Thymus (tissue), 11 donors: Measurements from ENCODE around the gene DHRS11. TPM values are rescaled to one million over a fixed set of nuclear protein-coding genes. Genes with fewer than 3 reads are reported as not detected.

Experiments used
- DNase-seq, 9 donors: peaks; one replicate each; pipeline ENCODE4 v3.0.0-alpha.2; 2013; ENCODE audit warnings: low spot score in 9 of 9, low read depth in 6 of 9, missing footprints in 1 of 9
- H3K27ac ChIP-seq, 2 donors: one replicate each; pipeline ENCODE4 v1.5.1; 2013; ENCODE audit warnings: control low read depth in 1 of 2, low read depth in 1 of 2, low read length in 1 of 2, mild to moderate bottlenecking in 1 of 2, moderate library complexity in 1 of 2
- H3K27me3 ChIP-seq, 2 donors: one replicate each; pipeline ENCODE4 v1.5.1; 2013; ENCODE audit warnings: low read length in 1 of 2; ENCODE audit not compliant: control insufficient read depth in 2 of 2, insufficient read depth in 1 of 2
- H3K36me3 ChIP-seq, 2 donors: one replicate each; pipeline ENCODE4 v1.5.1; 2013; ENCODE audit warnings: low read length in 1 of 2, mild to moderate bottlenecking in 1 of 2, moderate library complexity in 1 of 2; ENCODE audit not compliant: control insufficient read depth in 2 of 2, insufficient read depth in 2 of 2
- H3K4me1 ChIP-seq, 2 donors: one replicate each; pipeline ENCODE4 v1.5.1; 2013; ENCODE audit warnings: low read length in 2 of 2; ENCODE audit not compliant: control insufficient read depth in 2 of 2, insufficient read depth in 2 of 2
- H3K4me3 ChIP-seq, 2 donors: one replicate each; pipeline ENCODE4 v1.5.1; 2013; ENCODE audit warnings: low read length in 2 of 2, control low read depth in 1 of 2, mild to moderate bottlenecking in 1 of 2
- H3K9me3 ChIP-seq, 2 donors: one replicate each; pipeline ENCODE4 v1.5.1; 2013; ENCODE audit warnings: low read length in 1 of 2, mild to moderate bottlenecking in 1 of 2; ENCODE audit not compliant: control insufficient read depth in 2 of 2, insufficient read depth in 1 of 2
- WGBS: extraction: QIAGEN DNeasy Blood & Tissue Kit; methylation state at CpG from one replicate; pipeline ENCODE4 v1.1.7; 2013; 5-methylcytosine and 5-hydroxymethylcytosine counted together
- polyA plus RNA-seq: library from polyadenylated mRNA; stranded (reverse); fragments of 200-250 nt; gene quantifications from one replicate; pipeline ENCODE4 v1.2.3, GENCODE V29; 2013
- total RNA-seq: library from RNA; stranded (reverse); fragments of 120-200 nt; gene quantifications from one replicate; pipeline ENCODE4 v1.2.4, GENCODE V29; 2013
- donor health status: healthy.

DHRS11 gene
- total and polyA plus RNA-seq, 2 donors: 3.0 to 5.1 TPM

DNA sequence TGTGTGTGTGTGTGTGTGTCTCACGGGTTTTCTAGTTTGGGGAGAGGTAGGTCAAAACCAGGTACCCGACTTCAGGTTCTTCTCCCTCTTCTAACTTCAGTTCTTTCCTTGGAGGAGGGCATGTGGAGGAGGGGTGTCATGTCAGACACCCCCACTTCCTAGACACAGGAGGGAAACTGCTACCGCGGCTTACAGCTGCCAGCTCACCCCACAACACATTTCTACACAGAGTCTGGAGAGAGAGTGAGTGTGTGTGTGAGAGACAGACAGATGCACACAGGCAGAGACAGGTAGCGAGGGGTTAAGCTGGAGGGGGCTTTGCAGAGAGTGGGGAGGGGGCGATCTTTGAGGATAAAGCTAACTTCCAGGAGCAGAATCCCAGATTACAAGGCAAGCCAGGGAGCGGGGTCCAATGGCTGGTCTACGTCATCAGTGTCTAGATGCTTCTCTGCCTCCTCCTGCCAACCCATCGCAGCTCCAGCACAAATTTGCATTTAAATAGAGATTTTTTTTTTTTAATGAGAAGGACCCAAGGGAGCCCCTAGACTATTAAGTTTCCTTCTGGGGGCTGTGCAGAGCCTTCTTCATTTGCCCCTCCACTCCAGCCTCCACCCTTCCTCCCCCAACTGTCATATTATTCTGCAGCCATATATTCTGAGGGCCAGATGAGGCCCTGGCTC, 58.6 kb downstream of the DHRS11 start:
- Histone ChIP-seq H3K36me3 (no peaks in the 10 kb centered on the region), H3K9me3 (no peaks in the 10 kb centered on the region), H3K27ac (no peak overlapping the region), H3K27me3 (peaks cover 4 to 82% of the 10 kb centered on the region in 2 donors), H3K4me3 (no peak overlapping the region), H3K4me1 (no peaks in the 10 kb centered on the region)
- no peak for DNase-seq
- 59% methylated on average over 9 of the region's 9 CpGs for WGBS

Other genes with a start within 250 kb of the DHRS11 start
- gene TBC1D3H, start 203.4 kb upstream of the DHRS11 start, total RNA-seq: 0.05 TPM
- gene TBC1D3H, start 203.4 kb upstream of the DHRS11 start, polyA plus RNA-seq: 11.9 TPM
- 64.0 TPM for gene ZNHIT3, start 105.2 kb upstream of the DHRS11 start, total RNA-seq
- gene ZNHIT3, start 105.2 kb upstream of the DHRS11 start, polyA plus RNA-seq: 68.0 TPM
- gene MYO19, start 57.0 kb upstream of the DHRS11 start, total RNA-seq: 24.0 TPM
- gene MYO19, start 57.0 kb upstream of the DHRS11 start, polyA plus RNA-seq: 27.6 TPM
- 3.4 TPM for gene PIGW, start 56.9 kb upstream of the DHRS11 start, total RNA-seq
- gene PIGW, start 56.9 kb upstream of the DHRS11 start, polyA plus RNA-seq: 5.1 TPM
- 55.5 TPM for gene GGNBP2, start 47.0 kb upstream of the DHRS11 start, total RNA-seq
- 119 TPM for gene GGNBP2, start 47.0 kb upstream of the DHRS11 start, polyA plus RNA-seq
- gene MRM1, start 9.7 kb downstream of the DHRS11 start, total RNA-seq: 4.9 TPM
- 6.2 TPM for gene MRM1, start 9.7 kb downstream of the DHRS11 start, polyA plus RNA-seq